Breast epithelium (tissue), 4 donors: ENCODE results near the gene RSF1. TPM values are rescaled to one million over a fixed set of nuclear protein-coding genes. Genes with fewer than 3 reads are reported as not detected.

Source experiments
- DNase-seq, 2 donors: peaks; one replicate each; pipeline ENCODE4 v3.0.0-alpha.2; 2019; ENCODE audit warnings: low spot score in 2 of 2
- H3K27ac ChIP-seq, 2 donors: fragments of 200-600 bp; sonication (generic) in 1 of 2; one replicate each; pipeline ENCODE4 v1.5.1; 2016 to 2019; ENCODE audit warnings: mild to moderate bottlenecking in 1 of 2
- H3K27me3 ChIP-seq, 2 donors: fragments of 200-600 bp; sonication (generic) in 1 of 2; one replicate each; pipeline versions ENCODE4 v1.5.1 to v1.6.0; 2017 to 2019; ENCODE audit warnings: control low read depth in 1 of 2, mild to moderate bottlenecking in 1 of 2
- H3K36me3 ChIP-seq: fragments of 200-600 bp; one replicate; pipeline ENCODE4 v1.5.1; 2019
- H3K4me1 ChIP-seq, 2 donors: fragments of 200-600 bp; sonication (generic); one replicate each; pipeline ENCODE4 v1.5.1; 2016 to 2019; ENCODE audit warnings: control low read depth in 1 of 2
- H3K4me3 ChIP-seq, 3 donors: fragments of 200-600 bp; sonication (generic); 1 replicate in 2 of 3; 2 replicates in 1 of 3; pipeline ENCODE4 v1.5.1; 2016 to 2019; ENCODE audit warnings: mild to moderate bottlenecking in 3 of 3, moderate library complexity in 2 of 3
- H3K9me3 ChIP-seq, 2 donors: fragments of 200-600 bp; sonication (generic) in 1 of 2; one replicate each; pipeline ENCODE4 v1.5.1; 2016 to 2019; ENCODE audit warnings: control low read depth in 1 of 2
- POLR2A ChIP-seq: fragments of 450-650 bp; IDR thresholded peaks from one replicate; pipeline ENCODE4 v1.6.1; 2016; ENCODE audit warnings: antibody characterized with exemption, mild to moderate bottlenecking, moderate library complexity
- POLR2AphosphoS5 ChIP-seq, 3 donors: sonication (generic); formaldehyde crosslinking; IDR thresholded peaks; one replicate each; pipeline ENCODE4 v1.6.1; 2017; ENCODE audit warnings: antibody characterized with exemption in 3 of 3
- intact Hi-C: fragments of 100-400 bp; cut with DNase I; formaldehyde crosslinking; loops from one replicate; pipeline ENCODE4 v1.15.1; 2023; ENCODE audit warnings: low total_unique reads
- total RNA-seq, 3 donors: library from RNA; depleted of rRNA; stranded (reverse); fragments of >200 nt; gene quantifications; one replicate each; pipeline ENCODE4 v1.1.0, GENCODE V29; 2016
- TF ChIP-seq, protein P1 (sequence below), 3 donors: fragments of 450-650 bp; IDR thresholded peaks; one replicate each; pipeline ENCODE4 v1.5.1; 2016 to 2017; ENCODE audit warnings: antibody characterized with exemption in 3 of 3, mild to moderate bottlenecking in 3 of 3, moderate library complexity in 3 of 3

Gene RSF1
- total RNA-seq, 3 donors from 2014 or later: 82.2 to 112 (median 82.3) TPM

DNA sequence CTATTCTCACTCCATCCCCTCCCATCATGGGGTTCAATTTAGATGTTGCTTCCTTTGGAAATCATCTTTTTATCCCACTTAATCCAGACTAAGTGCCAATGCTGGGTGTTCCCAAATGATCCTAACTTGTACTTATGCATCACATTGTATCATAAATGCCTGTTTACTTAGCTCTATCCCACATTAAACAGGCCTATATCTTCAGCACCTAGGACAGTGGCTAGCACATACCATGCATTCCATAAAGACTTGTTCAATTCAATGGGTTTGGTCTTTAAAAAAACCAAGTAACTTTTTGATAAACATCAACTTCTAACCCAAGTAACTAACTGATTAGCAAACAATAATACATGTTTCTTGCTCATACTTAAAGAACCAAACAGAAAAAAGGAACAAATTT lies 40.6 kb downstream of the RSF1 start:
- Histone ChIP-seq H3K27ac (no peak overlapping the region), H3K4me1 (no peaks in the 10 kb centered on the region), H3K9me3 (no peaks in the 10 kb centered on the region), H3K27me3 (no peaks in the 10 kb centered on the region), H3K36me3 (no peaks in the 10 kb centered on the region), H3K4me3 (no peak overlapping the region)
- intact Hi-C loops: no loop called here
- DNase-seq: no peak
- TF ChIP-seq POLR2A (no peak), POLR2AphosphoS5 (IDR thresholded peaks at IDR 0.05) (no peak)
- TF ChIP-seq, protein P1, sequence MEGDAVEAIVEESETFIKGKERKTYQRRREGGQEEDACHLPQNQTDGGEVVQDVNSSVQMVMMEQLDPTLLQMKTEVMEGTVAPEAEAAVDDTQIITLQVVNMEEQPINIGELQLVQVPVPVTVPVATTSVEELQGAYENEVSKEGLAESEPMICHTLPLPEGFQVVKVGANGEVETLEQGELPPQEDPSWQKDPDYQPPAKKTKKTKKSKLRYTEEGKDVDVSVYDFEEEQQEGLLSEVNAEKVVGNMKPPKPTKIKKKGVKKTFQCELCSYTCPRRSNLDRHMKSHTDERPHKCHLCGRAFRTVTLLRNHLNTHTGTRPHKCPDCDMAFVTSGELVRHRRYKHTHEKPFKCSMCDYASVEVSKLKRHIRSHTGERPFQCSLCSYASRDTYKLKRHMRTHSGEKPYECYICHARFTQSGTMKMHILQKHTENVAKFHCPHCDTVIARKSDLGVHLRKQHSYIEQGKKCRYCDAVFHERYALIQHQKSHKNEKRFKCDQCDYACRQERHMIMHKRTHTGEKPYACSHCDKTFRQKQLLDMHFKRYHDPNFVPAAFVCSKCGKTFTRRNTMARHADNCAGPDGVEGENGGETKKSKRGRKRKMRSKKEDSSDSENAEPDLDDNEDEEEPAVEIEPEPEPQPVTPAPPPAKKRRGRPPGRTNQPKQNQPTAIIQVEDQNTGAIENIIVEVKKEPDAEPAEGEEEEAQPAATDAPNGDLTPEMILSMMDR (IDR thresholded peaks at IDR 0.05): no peak

DNA sequence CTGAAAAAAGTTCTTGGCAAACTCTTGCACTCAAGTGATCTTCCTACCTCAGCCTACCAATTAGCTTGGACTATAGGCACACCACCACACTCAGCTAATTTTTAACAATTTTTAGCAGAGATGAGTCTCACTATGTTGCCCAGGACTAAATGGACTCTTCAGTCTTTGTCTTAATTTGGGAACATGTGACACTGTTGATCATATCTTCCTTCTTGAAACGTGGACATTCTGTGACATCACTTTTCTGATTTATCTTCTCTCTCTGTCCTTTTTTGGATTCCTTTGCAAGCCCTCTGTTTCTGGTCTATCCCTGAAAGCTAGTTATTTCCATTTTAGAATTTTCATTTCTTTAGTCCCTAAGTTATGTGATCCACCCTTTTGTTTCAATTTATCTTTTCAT lies 42.0 kb downstream of the RSF1 start:
- Histone ChIP-seq H3K27ac (no peak overlapping the region), H3K27me3 (no peaks in the 10 kb centered on the region), H3K4me1 (no peaks in the 10 kb centered on the region), H3K9me3 (no peaks in the 10 kb centered on the region), H3K4me3 (no peak overlapping the region), H3K36me3 (no peaks in the 10 kb centered on the region)
- intact Hi-C loops: no loop called here
- DNase-seq: no peak
- TF ChIP-seq, protein P1 (IDR thresholded peaks at IDR 0.05): no peak
- TF ChIP-seq POLR2A (no peak), POLR2AphosphoS5 (IDR thresholded peaks at IDR 0.05) (no peak)

DNA sequence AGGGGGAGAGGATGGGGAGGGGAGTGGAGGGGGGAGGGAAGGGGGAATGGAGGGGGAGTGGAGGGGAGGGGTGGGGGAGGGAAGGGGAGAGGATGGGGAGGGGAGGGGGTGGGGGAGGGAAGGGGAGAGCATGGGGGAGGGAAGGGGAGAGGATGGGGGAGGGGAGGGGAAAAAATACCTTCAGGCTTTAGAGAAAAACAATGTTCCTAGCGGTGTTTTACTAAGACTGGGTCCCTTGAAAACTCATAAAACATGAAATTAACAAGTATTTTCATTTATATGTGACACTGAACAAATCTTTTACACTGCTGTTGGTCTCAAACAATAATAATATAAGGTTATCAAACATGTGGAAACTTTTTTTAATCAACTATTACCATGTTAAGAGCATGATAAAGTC lies 42.4 kb downstream of the RSF1 start:
- H3K27ac ChIP-seq: no peak overlapping the region
- TF ChIP-seq, protein P1 (IDR thresholded peaks at IDR 0.05): no peak
- TF ChIP-seq POLR2A: no peak
- TF ChIP-seq POLR2AphosphoS5 (IDR thresholded peaks at IDR 0.05): no peak
- intact Hi-C loops: no loop called here
- no peaks in the 10 kb centered on the region for H3K36me3 ChIP-seq
- no peak for DNase-seq
- no peaks in the 10 kb centered on the region for H3K27me3 ChIP-seq
- no peaks in the 10 kb centered on the region for H3K4me1 ChIP-seq
- H3K4me3 ChIP-seq: no peak overlapping the region
- H3K9me3 ChIP-seq: no peaks in the 10 kb centered on the region

DNA sequence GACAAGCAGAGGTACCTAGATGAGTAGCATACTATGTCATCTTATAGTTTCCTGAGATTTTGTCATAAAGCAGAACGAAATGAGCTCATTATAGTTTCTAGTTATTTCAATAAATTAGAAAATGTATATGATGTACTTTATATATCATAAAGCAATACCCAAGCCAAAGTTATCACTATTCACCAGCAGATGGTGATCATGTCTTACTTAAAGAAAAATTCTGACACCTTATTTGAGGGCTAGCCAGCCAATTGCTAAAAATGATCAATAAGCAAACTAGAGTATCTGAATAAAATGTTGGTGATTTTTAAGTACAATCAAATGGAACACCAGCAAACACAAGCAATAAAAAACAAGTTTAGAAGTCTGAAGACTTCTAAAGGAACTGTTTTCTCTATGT lies 44.1 kb downstream of the RSF1 start:
- Histone ChIP-seq H3K4me3 (no peak overlapping the region), H3K4me1 (no peaks in the 10 kb centered on the region), H3K9me3 (no peaks in the 10 kb centered on the region), H3K27ac (no peak overlapping the region), H3K27me3 (no peaks in the 10 kb centered on the region), H3K36me3 (no peaks in the 10 kb centered on the region)
- TF ChIP-seq, protein P1 (IDR thresholded peaks at IDR 0.05): no peak
- TF ChIP-seq POLR2AphosphoS5 (IDR thresholded peaks at IDR 0.05): no peak
- no peak for TF ChIP-seq POLR2A
- intact Hi-C loops: no loop called here
- DNase-seq: no peak

DNA sequence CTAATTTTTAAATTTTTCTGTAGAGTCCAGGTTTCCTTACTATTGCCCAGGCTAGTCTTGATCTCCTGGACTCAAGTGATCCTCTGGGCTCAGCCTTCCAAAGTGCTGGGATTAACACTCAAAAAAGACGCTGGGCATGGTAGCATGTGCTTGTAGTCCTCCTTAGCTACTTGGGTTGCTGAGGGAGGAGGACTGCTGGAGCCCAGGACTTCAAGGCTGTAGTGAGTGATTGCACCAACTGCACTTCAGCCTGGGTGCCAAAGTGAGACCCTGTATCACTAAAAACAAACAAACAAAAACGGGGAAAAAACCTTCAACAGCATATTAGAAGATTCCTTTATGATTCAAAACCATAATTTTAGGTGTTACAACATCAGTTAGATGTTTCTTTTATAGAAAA lies 44.6 kb downstream of the RSF1 start:
- intact Hi-C loops: no loop called here
- H3K4me1 ChIP-seq: no peaks in the 10 kb centered on the region
- TF ChIP-seq, protein P1 (IDR thresholded peaks at IDR 0.05): no peak
- no peak for TF ChIP-seq POLR2A
- no peak for TF ChIP-seq POLR2AphosphoS5 (IDR thresholded peaks at IDR 0.05)
- no peaks in the 10 kb centered on the region for H3K9me3 ChIP-seq
- no peak overlapping the region for H3K4me3 ChIP-seq
- H3K27me3 ChIP-seq: no peaks in the 10 kb centered on the region
- DNase-seq: no peak
- H3K27ac ChIP-seq: no peak overlapping the region
- H3K36me3 ChIP-seq: no peaks in the 10 kb centered on the region
